ENCODE results near the gene RAB3IP.
"Not testable (repeated sequence)": the region's sequence is repeated elsewhere in the genome, so short reads cannot be mapped to it uniquely, and the experiment has no call there.

RAB3IP gene

DNA sequence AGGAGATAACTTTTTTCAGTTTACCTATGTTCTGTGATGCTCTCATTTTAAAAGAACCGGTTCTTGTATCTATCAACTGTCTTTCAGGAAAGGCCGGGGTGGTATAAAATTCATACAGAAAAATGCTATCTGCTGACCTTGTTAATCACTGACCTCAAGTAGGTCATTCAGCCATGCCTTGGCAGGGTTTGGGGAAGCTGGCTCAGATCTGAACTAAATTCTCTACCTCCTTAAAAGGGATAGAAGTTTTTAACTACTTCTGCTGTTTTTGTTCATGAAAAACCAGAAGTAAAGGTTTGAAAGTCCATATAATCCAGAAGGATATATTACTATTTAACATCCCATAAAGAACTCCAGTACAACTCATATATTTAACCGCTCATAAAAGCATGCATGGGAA lies 96.4 kb downstream of the RAB3IP start:
- DNase-seq (ENCODE audit: low read depth), result no peak

DNA sequence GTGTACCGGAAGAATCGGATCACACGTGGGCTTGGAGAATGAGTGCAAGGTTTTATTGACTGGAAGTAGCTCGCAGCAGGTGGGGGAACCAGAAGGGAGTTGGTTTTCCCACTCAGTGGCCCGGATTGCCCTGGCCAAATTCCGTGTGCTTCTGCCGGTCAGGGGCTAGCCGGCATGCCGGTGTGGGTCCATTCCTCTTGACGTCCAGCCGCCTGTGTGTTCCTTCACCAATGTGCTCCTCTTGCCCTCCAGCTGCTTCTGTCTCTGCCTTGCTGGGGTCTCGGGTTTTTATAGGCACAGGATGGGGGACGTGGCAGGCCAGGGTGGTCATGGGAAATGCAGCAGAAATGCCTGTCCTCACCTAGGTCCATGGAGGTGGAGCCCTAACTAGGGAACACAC lies 97.4 kb downstream of the RAB3IP start:
- DNase-seq (ENCODE audit: low read depth), result no peak

DNA sequence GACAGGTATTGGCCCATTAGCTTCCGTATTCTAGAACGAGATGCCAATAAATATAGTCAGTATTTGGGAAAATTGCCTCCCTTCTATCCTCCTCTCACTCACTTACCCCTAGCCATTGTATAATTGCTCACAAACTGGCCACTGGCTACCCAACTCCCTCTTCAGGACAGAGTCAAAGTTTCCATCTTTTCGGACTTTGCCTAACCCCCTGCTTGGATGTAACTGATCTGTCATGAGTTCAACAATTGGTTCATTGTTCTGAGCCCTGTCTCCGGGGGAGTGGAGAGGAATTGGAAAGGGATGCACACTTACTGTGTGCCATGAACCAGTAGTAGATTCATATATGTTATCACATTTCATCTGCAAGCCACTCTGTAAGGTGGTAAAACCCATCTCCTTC lies 98.5 kb downstream of the RAB3IP start:
- no peak for DNase-seq (ENCODE audit: low read depth)

DNA sequence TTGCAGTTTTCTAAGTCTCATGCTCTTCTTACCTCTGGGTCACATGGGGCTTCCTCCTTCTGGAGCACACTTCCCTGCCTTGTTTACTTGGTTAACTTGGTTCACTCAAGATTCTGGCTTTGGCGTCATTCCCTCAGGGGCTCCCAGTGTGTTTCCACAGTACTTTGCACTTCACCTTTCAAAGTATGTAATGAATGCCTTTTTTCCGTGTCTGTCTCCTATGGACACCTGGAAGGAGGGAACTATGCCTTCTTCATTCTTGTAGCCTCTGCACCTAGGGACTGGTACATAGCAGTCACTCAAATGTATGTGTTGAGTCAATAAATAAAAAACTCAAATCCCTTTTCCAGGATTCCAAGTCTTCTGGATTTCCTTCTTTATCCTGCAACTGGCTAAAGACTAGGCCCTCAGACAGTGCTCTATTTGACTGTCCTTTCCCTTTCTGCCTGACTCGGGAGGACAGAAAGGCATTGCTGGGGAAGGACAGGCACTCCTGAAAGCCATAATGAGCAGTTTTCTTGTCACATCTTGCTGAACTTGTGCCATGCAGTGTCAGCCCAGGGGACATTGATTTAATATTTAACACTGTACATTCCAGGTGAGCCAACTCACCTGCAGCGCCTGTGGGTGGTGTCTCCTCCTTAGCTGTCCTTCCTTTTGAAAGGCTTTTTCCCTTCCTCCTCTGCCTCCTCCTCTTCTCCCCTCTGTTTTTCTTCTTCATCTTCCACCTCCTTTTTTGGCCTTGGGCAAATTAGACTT lies 99.2 kb downstream of the RAB3IP start:
- no peak for DNase-seq (ENCODE audit: low read depth)

DNA sequence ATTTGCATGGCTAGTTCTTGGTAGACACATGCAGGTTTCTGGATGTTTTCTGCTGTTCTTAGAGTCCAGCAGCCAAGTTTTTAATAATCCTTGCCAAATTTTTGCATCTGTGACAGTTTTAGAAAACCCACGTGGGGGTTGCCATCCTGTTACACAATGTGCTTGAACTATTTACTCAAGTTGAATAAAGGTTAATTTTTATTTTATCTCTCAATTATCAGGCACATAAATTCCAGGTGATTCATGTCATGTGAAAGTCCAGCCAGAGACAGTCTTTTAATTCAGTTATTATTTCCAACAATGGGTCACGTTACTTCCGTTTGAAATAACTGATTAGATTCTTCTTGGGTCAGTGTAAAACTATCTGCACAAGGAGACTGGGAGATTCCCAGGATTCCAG lies 102.1 kb downstream of the RAB3IP start:
- DNase-seq (ENCODE audit: low read depth), result no peak

DNA sequence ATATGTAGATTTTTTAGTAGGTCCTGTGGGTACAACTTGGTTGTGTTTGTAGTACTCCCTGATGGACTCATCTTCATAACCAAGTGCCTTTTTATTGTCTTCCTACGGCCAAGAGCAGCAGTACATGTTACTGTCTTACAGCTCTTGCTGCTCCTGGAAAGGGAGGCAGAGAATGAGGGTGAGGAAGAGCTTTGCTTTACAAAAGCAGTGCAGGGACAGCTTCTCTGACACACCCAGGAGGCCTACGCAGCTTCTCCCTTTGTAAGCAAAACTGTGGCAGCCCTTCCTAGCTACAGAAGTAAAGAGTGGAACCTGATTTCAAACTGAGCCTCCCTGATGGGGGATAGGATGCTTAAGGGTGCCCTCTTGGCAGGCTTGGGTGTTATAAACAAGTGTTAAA lies 104.9 kb downstream of the RAB3IP start:
- no peak for DNase-seq (ENCODE audit: low read depth)

DNA sequence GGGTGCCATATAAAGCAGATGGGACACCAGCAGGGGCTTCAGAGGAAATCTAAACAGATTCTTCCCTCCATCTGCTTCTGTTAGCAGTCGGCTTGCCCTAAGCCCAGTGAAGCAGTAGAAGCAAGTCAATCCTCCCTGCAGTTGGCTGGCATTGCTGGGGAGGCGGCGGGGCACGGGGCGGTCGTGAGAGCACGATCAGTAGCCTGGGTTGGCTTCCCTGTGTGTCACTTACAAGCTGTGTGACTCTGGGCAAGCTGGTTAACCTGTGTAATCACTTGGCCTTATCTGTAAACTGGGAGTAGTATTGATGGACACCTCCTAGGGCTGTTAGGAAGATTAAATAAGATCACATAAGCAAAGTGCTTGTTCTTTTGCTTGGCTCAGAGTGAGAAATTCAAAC lies 105.8 kb downstream of the RAB3IP start:
- no peak for DNase-seq (ENCODE audit: low read depth)

DNA sequence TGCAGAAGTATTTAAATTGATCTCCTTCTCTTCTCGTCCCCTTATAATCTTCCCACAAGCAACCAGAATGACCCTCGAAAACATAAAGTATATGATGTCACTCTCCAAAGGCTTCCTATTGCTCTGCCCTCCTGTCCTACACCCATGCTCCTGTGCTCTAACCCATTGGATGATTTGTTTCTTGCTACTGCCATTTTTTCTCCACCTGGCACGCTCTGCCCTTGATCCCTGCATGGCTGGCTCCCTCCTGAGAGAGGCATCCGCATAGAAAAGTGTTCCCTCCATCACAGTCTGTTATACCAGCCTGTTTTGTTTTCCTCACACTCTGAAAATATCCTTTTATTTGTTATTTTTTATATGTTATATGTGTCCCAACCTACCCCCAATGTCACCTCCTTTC lies 106.2 kb downstream of the RAB3IP start:
- no peak for DNase-seq (ENCODE audit: low read depth)

DNA sequence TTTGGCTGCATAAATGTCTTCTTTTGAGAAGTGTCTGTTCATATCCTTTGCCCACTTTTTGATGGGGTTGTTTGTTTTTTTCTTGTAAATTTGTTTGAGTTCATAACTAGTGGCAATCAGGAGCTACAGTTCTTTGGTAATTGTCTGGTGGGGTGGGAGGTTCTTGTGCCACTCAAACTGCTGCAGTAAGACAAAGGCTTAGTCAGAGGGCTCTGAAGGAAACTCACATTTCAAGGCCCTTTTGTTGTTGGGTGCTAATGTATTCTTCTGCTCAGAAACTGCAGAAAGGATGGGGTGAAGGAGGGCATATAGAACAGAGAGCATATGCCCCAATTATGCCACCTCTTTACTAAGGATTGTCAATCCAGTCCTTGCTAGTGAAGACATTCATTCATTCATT lies 108.3 kb downstream of the RAB3IP start:
- DNase-seq (ENCODE audit: low read depth), result no peak

DNA sequence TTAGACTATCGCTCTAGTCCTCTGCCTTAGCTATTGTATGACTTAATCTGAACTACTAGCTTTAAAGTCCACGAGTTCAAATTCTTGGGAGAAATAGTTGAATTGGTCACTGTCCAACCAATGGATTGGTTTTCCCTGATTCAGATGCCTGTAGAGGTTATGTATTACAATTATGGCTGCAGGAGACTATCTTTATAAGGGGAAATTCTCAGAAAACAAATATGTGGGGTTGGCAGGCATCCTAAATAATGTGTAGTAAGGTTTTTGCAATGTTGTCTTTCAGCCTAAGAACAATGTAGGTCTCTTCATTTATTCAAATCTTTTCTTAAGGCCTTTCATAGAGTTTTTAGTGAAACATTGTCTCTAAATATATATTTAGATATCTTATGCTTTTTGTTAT lies 113.3 kb downstream of the RAB3IP start:
- no peak for DNase-seq (ENCODE audit: low read depth)

DNA sequence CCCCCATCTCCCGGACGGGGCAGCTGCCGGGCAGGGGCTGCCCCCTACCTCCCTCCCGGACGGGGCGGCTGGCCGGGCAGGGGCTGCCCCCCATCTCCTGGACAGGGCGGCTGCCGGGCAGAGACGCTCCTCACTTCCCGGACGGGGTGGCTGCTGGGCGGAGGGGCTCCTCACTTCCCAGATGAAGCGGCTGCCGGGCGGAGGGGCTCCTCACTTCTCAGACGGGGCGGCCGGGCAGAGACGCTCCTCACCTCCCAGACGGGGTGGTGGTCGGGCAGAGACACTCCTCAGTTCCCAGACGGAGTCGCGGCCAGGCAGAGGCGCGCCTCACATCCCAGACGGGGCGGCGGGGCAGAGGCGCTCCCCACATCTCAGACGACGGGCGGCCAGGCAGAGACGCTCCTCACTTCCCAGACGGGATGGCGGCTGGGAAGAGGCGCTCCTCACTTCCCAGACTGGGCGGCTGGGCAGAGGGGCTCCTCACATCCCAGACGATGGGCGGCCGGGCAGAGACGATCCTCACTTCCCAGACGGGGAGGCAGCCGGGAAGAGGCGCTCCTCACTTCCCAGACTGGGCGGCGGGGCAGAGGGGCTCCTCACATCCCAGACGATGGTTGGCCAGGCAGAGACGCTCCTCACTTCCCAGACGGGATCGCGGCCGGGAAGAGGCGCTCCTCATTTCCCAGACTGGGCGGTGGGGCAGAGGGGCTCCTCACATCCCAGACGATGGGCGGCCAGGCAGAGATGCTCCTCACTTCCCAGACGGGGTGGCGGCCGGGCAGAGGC lies 114.7 kb downstream of the RAB3IP start:
- DNase-seq (ENCODE audit: low read depth), result not testable (repeated sequence)

DNA sequence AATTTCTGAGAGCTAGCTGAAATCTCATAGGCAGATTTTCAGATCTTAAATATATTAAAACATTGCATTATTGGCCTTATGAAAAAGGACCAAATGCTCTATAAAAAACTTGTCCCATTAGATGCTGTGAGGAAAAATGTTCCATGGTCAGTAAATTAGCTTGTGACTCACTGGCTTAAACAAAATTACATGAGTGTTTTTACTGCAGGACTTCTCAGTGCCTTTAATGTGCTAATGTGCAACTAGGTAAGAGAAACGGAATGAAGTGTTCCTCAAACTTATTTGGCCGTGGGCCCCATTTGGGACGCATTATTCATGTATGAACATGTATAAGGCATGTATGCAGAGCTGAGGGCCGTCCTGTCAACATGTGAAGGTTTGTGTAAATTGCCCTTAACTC lies 128.0 kb downstream of the RAB3IP start:
- DNase-seq (ENCODE audit: low read depth), result no peak

DNA sequence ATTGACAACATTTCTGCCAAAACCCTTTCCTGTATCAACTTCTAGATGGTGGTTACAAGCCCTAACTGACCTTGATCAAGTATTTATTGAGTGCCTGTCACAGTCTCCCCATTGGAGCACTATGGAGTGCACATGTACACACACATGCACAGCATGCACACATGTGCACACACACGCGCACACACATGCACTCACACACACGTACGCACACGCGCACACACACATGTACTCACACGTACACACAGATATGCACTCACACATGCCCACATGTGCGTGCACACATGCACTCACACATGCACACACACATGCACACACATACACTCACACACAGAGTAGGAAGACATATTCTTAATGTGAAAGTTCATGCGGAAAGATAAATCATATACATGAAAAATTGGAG lies 130.0 kb downstream of the RAB3IP start:
- DNase-seq (ENCODE audit: low read depth), result no peak

DNA sequence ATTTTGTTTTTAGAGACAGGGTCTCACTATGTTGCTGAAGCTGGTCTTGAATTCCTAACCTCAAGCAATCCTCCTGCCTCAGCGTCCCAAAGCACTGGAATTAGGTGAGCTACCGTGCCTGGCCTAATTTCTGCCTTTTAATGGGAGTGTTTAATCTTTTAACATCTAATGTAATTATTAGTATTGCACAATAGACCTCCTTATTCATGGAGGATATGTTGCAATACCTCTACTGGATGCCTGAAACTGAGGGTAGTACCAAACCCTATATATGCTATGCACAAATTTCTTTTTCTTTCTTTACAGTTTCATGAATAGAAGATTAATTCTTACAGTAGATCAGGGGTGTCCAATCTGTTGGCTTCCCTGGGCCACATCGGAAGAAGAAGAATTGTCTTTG lies 134.1 kb downstream of the RAB3IP start:
- DNase-seq (ENCODE audit: low read depth), result no peak

All from activated T-cell treated with anti-CD3 and anti-CD28 coated beads for 1 hour (primary cell).